Stimulated activated CD4-positive, alpha-beta T cell treated with anti-CD3 and anti-CD28 coated beads, Interleukin-4, amount 100 ng/mL, for 24 hours (primary cell): ENCODE measurements around the gene PSMD14.
"Not testable (repeated sequence)": the region's sequence is repeated elsewhere in the genome, so short reads cannot be mapped to it uniquely, and the experiment has no call there.

Experiments
- DNase-seq: peaks from one replicate; pipeline ENCODE4 v3.0.0-alpha.2; 2020

The PSMD14 gene

DNA sequence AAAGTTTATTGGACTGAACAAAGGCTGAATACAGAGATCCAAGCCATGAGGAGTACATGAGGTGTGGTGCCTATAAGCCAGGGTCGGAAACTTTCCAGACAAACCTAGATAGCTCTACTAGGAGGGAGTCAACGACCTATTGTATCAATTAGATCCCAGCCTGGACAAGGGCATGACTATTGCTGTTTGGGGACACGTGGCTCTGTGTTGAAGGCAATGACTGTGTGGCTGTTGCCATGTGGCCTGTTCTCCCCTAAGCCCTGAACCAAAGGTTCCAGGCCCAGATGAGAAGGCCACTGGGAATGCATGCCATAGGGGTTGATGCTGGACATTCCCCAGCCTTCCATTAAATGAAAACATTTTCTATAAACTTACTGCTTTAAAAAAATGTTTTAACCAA, 31.3 kb downstream of the PSMD14 start:
- not testable (repeated sequence) for DNase-seq

DNA sequence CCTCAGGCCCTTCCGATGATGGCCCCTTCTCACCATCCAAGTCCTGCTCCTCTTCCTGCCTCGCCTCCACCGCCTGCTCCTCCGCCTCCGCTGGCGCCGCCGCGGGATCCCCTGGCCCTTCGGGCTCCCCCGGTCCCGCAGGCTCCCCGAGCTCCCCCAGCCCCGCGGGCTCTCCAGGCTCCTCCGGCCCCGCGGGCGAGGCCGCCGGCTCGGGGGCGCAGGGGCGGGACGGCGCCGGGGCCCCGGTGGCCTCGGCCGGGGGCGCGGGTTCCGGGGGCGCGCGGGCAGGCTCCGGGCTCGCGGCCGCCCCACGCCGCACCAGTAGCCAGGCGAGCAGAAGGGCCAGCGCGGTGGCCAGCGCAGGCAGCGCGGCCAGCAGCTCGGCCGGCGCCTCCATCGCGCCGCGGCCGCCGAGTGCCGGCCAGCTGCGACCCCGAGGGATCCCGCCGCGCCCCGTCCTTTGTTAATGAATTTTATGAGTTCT, 32.7 kb downstream of the PSMD14 start:
- not testable (repeated sequence) for DNase-seq

GRCh38 chr2:161343235-161343634, 35.0 kb downstream of the PSMD14 start:
- DNase-seq = no peak

- DNase-seq = no peak
Observed at GRCh38 chr2:161344692-161345091, 36.5 kb downstream of the PSMD14 start.

GRCh38 chr2:161351678-161352077, 43.5 kb downstream of the PSMD14 start:
- no peak for DNase-seq

GRCh38 chr2:161352719-161353118, 44.5 kb downstream of the PSMD14 start:
- DNase-seq = no peak

GRCh38 chr2:161353543-161353942, 45.3 kb downstream of the PSMD14 start:
- DNase-seq = no peak

- DNase-seq = no peak
Observed at GRCh38 chr2:161354106-161354505, 45.9 kb downstream of the PSMD14 start.

DNA sequence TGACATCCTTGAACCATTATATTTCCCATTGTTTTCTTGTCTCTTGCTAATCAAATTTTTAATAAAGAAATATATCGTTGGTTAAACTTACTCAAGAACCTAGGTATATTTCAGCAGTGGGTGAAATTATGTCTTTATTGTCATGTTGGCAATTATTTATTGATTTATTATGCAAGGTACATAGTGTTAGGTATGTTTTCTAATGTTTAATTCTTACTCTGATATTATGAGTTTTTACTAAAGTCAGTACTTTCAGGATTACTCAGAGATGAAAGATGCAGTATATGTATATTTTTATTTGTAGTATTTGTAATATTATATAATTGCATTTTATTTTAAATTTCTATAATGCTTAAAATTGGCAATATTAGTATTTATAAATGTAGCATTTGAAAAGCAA, 46.9 kb downstream of the PSMD14 start:
- no peak for DNase-seq

- DNase-seq = no peak
Observed at GRCh38 chr2:161355983-161356382, 47.8 kb downstream of the PSMD14 start.

- DNase-seq = no peak
Observed at GRCh38 chr2:161357097-161357496, 48.9 kb downstream of the PSMD14 start.

DNA sequence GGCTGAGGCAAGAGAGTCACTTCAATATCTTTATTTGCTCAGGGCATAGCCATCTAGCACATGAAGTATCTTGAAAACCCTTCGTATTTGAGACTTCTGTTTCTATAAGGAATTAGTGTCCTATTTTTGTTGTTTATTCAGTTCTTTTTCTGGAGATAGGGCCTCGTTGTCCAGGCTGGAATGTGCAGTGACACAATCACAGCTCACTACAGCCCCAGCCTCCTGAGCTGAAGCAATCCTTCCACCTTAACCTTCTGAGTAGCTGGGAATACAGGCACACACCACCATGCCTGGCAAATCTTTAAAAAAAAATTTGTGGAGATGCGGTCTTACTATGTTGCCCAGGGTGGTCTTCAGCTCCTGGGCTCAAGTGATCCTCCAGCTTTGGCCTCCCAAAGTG, 50.6 kb downstream of the PSMD14 start:
- no peak for DNase-seq

GRCh38 chr2:161360095-161360654, 52.0 kb downstream of the PSMD14 start:
- not testable (repeated sequence) for DNase-seq

- DNase-seq = no peak
Observed at GRCh38 chr2:161362568-161363166, 54.4 kb downstream of the PSMD14 start.

GRCh38 chr2:161367675-161368074, 59.5 kb downstream of the PSMD14 start:
- no peak for DNase-seq

DNA sequence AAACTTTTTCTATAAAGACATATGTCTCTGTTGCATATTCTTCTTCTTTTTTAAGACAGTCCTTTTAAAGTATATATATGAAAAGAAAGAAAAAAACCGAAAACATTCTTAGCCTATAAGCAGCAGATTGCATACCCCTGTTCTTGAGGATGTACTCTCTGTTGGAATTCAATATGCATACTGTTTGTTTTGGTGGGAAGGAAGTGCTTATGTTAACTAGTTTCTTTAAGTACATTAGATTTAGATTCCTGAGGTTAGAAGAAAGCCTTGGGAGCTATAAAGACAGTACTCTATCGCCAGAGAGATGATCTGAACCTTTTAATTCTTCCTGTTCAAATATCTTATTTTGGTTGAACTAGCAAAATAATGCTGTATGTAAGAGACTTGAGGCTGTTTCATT, 61.1 kb downstream of the PSMD14 start:
- DNase-seq = no peak

GRCh38 chr2:161370981-161371380, 62.8 kb downstream of the PSMD14 start:
- no peak for DNase-seq

- no peak for DNase-seq
Observed at GRCh38 chr2:161371869-161372268, 63.6 kb downstream of the PSMD14 start.

GRCh38 chr2:161373942-161374341, 65.7 kb downstream of the PSMD14 start:
- no peak for DNase-seq

GRCh38 chr2:161374446-161374845, 66.2 kb downstream of the PSMD14 start:
- no peak for DNase-seq

GRCh38 chr2:161379740-161380139, 71.5 kb downstream of the PSMD14 start:
- no peak for DNase-seq

DNA sequence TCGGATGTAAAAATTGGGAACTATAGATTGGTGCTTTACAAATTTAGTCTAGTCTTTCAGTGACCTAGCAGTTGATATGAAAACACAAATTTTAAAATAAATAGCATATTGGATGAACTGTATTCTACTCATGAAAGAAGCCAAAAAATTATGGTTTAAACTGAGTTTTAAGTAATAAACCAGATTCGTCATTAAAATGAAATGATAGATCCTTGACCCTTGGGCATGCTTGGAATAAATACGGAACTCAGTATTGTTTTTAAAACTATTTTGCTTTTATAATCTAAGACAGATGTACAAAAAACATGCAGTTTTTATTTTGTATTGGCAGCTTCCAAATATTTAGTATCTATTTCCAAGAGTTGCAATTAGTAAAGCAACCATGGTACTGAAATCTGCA, 73.3 kb downstream of the PSMD14 start:
- DNase-seq = no peak

DNA sequence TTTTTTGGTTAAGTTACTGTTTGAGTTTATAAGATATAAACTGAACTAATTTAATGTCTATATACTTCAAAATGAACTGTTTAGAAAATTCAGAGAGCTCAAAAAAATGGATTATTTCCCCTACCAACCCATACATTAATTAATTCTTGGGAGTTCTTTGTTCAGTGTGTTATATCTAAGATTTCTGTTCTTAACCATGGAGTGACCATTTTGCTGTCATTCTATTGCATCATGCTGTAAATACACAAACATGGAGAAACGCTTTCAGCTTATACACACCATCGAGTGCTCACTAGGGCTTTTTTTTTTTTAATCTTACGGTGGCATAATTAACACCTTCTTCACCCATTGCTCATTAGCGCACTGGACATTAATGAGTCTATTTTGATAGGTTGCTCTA, 74.5 kb downstream of the PSMD14 start:
- no peak for DNase-seq

- no peak for DNase-seq
Observed at GRCh38 chr2:161384864-161385263, 76.6 kb downstream of the PSMD14 start.

GRCh38 chr2:161386228-161386824, 78.1 kb downstream of the PSMD14 start:
- no peak for DNase-seq
